Stimulated activated CD8-positive, alpha-beta memory T cell treated with anti-CD3 and anti-CD28 coated beads, Interleukin-12 subunit alpha, Interleukin-12 subunit beta, amount 100 ng/mL, for 4 hours (primary cell): ENCODE measurements around the gene ZBTB49.
"Not testable (repeated sequence)": the region's sequence is repeated elsewhere in the genome, so short reads cannot be mapped to it uniquely, and the experiment has no call there.

ENCODE experiments used
- DNase-seq: peaks from one replicate; pipeline ENCODE4 v3.0.0-alpha.2; 2020; ENCODE audit warnings: low read depth

The ZBTB49 gene

GRCh38 chr4:4289941-4290850 lies at the start of gene ZBTB49, which contains the start of gene LYAR:
Gene ZBTB49 (plus strand): TSS chr4:4290251. CDS start chr4:4299946, 9,695 bp downstream.
Gene LYAR (minus strand): TSS chr4:4290154. CDS start chr4:4283742, 6,412 bp downstream.
- peak; percentile 94 for DNase-seq

- no peak for DNase-seq
Observed at GRCh38 chr4:4245172-4245571, 44.9 kb upstream of the ZBTB49 start.

GRCh38 chr4:4247696-4248028 lies 42.4 kb upstream of the ZBTB49 start:
- no peak for DNase-seq

GRCh38 chr4:4248029-4248884 lies 41.8 kb upstream of the ZBTB49 start, which contains the start of gene TMEM128:
Gene TMEM128 (minus strand): TSS chr4:4248223. CDS start chr4:4248202, 21 bp downstream.
- DNase-seq: peak; percentile 83

- DNase-seq: no peak
Observed at GRCh38 chr4:4248885-4249203, 41.2 kb upstream of the ZBTB49 start.

- not testable (repeated sequence) for DNase-seq
Observed at GRCh38 chr4:4249342-4249741, 40.7 kb upstream of the ZBTB49 start.

- DNase-seq: no peak
Observed at GRCh38 chr4:4249866-4250265, 40.2 kb upstream of the ZBTB49 start.

GRCh38 chr4:4254199-4254598 lies 35.9 kb upstream of the ZBTB49 start:
- DNase-seq: no peak

- DNase-seq: no peak
Observed at GRCh38 chr4:4254666-4255065, 35.4 kb upstream of the ZBTB49 start.

GRCh38 chr4:4256799-4257198 lies 33.3 kb upstream of the ZBTB49 start:
- DNase-seq: no peak

- DNase-seq: not testable (repeated sequence)
Observed at GRCh38 chr4:4257705-4258104, 32.3 kb upstream of the ZBTB49 start.

GRCh38 chr4:4259484-4260100 lies 30.5 kb upstream of the ZBTB49 start:
- no peak for DNase-seq

- DNase-seq: no peak
Observed at GRCh38 chr4:4260185-4260751, 29.8 kb upstream of the ZBTB49 start.

GRCh38 chr4:4267981-4268380 lies 22.1 kb upstream of the ZBTB49 start:
- DNase-seq: no peak

GRCh38 chr4:4268776-4269175 lies 21.3 kb upstream of the ZBTB49 start:
- no peak for DNase-seq

GRCh38 chr4:4269331-4269731 lies 20.7 kb upstream of the ZBTB49 start:
- DNase-seq: no peak

GRCh38 chr4:4269856-4270255 lies 20.2 kb upstream of the ZBTB49 start:
- DNase-seq: no peak

GRCh38 chr4:4270529-4270928 lies 19.5 kb upstream of the ZBTB49 start:
- no peak for DNase-seq

GRCh38 chr4:4271912-4272311 lies 18.1 kb upstream of the ZBTB49 start:
- no peak for DNase-seq

GRCh38 chr4:4274226-4274625 lies 15.8 kb upstream of the ZBTB49 start:
- DNase-seq: no peak

- DNase-seq: no peak
Observed at GRCh38 chr4:4277531-4277930, 12.5 kb upstream of the ZBTB49 start.

GRCh38 chr4:4281787-4282186 lies 8.3 kb upstream of the ZBTB49 start:
- no peak for DNase-seq
